Sigmoid colon (tissue), 4 donors: ENCODE data around the gene HDAC7.

ENCODE experiments used
- CTCF ChIP-seq, 4 experiments: fragments of 450-650 bp in 3 of 4; fragments of 200-600 bp in 1 of 4; IDR thresholded peaks; one replicate each; pipeline ENCODE4 v1.5.1; 2016 to 2019; ENCODE audit warnings: antibody characterized with exemption in 4 of 4, mild to moderate bottlenecking in 3 of 4, moderate library complexity in 2 of 4
- EP300 ChIP-seq, 4 donors: sonication (generic); formaldehyde crosslinking; IDR thresholded peaks; one replicate each; pipeline ENCODE4 v1.6.1; 2017; ENCODE audit warnings: antibody characterized with exemption in 4 of 4
- POLR2A ChIP-seq, 2 donors: fragments of 450-650 bp; IDR thresholded peaks; one replicate each; pipeline ENCODE4 v1.6.1; 2016; ENCODE audit warnings: antibody characterized with exemption in 2 of 2, mild to moderate bottlenecking in 2 of 2, moderate library complexity in 2 of 2
- POLR2AphosphoS5 ChIP-seq, 4 donors: sonication (generic); formaldehyde crosslinking; IDR thresholded peaks; one replicate each; pipeline ENCODE4 v1.6.1; 2017; ENCODE audit warnings: antibody characterized with exemption in 4 of 4

GRCh38 chr12:47779301-47779942 is 40.3 kb downstream of the HDAC7 start:
- TF ChIP-seq CTCF (IDR thresholded peaks at IDR 0.05) (peak; percentile 91 to 96 (median 93)), POLR2A (IDR thresholded peaks at IDR 0.05) (no peak), POLR2AphosphoS5 (IDR thresholded peaks at IDR 0.05) (peak in 1 of 4 donors; percentile 21), EP300 (IDR thresholded peaks at IDR 0.05) (no peak)
